Activated naive CD4-positive, alpha-beta T cell treated with anti-CD3 and anti-CD28 coated beads, Interleukin-2, amount 10 ng/mL, durations not matched to agents 7 days and 5 days (primary cell): ENCODE measurements around the gene PHF19.

Source experiments
- CTCF ChIA-PET: fragments of 350-600 bp; sonication (Branson Sonifier 250); formaldehyde crosslinking; loops from one replicate; lab custom pipeline; 2021; ENCODE audit warnings: antibody characterized with exemption; lab: Charles Lee
- DNase-seq: peaks from one replicate; pipeline ENCODE4 v3.0.0-alpha.2; 2020
- H3K27ac Mint-ChIP-seq: one replicate; pipeline ENCODE4 v1.8.0; 2021; ENCODE audit warnings: mild to moderate bottlenecking, moderate library complexity, mixed read lengths
- H3K27me3 Mint-ChIP-seq: one replicate; pipeline ENCODE4 v1.8.0; 2021; ENCODE audit warnings: mild to moderate bottlenecking, mixed read lengths
- H3K36me3 Mint-ChIP-seq: one replicate; pipeline ENCODE4 v1.8.0; 2021; ENCODE audit warnings: mixed read lengths
- H3K4me1 Mint-ChIP-seq: one replicate; pipeline ENCODE4 v1.8.0; 2021; ENCODE audit warnings: mixed read lengths
- H3K4me3 Mint-ChIP-seq: one replicate; pipeline ENCODE4 v1.8.0; 2021; ENCODE audit warnings: mild to moderate bottlenecking, moderate library complexity, mixed read lengths
- H3K9me3 Mint-ChIP-seq: one replicate; pipeline ENCODE4 v1.8.0; 2021; ENCODE audit warnings: mixed read lengths

PHF19 gene

GRCh38 chr9:120878188-120879130 lies 1.5 kb upstream of the PHF19 start:
- Mint-ChIP-seq H3K36me3 (peaks cover 46% of the 10 kb centered on the region), H3K4me3 (peak overlapping the region; percentile 82), H3K4me1 (peaks cover 80% of the 10 kb centered on the region), H3K27ac (peak overlapping the region; percentile 95), H3K27me3 (no peaks in the 10 kb centered on the region), H3K9me3 (no peaks in the 10 kb centered on the region)
- CTCF ChIA-PET, result interaction anchor here (0.7 to 4.5 kb wide), 8 partner anchors 12 to 123 kb away, joined by 3 to 31 read pairs (median 3); no protein-coding TSS in a partner anchor
- DNase-seq, result peak; percentile 66

GRCh38 chr9:120877276-120878034 lies 467 bp upstream of the PHF19 start:
- peaks cover 82% of the 10 kb centered on the region for H3K4me1 Mint-ChIP-seq
- CTCF ChIA-PET, result interaction anchor here (1.7 to 11.3 kb wide), 3 partner anchors 13 to 60 kb away, joined by 4 to 83 read pairs (median 31); no protein-coding TSS in a partner anchor
- no peaks in the 10 kb centered on the region for H3K27me3 Mint-ChIP-seq
- H3K9me3 Mint-ChIP-seq, result no peaks in the 10 kb centered on the region
- H3K4me3 Mint-ChIP-seq, result peak overlapping the region; percentile 82
- peaks cover 56% of the 10 kb centered on the region for H3K36me3 Mint-ChIP-seq
- DNase-seq, result peak; percentile 77
- peak overlapping the region; percentile 95 for H3K27ac Mint-ChIP-seq

- Mint-ChIP-seq H3K9me3 (no peaks in the 10 kb centered on the region), H3K36me3 (peaks cover 65% of the 10 kb centered on the region), H3K27me3 (no peaks in the 10 kb centered on the region), H3K4me1 (peaks cover 81% of the 10 kb centered on the region), H3K27ac (peak overlapping the region; percentile 95), H3K4me3 (peak overlapping the region; percentile 80)
- DNase-seq, result peak; percentile 94
- CTCF ChIA-PET, result interaction anchor here (1.5 to 11.3 kb wide), 3 partner anchors 20 to 61 kb away, joined by 4 to 83 read pairs (median 6); no protein-coding TSS in a partner anchor
Observed at GRCh38 chr9:120875954-120876841, 790 bp downstream of the PHF19 start.

GRCh38 chr9:120875643-120875953 lies 1.4 kb downstream of the PHF19 start:
- Mint-ChIP-seq H3K4me1 (peaks cover 81% of the 10 kb centered on the region), H3K27me3 (no peaks in the 10 kb centered on the region), H3K36me3 (peaks cover 66% of the 10 kb centered on the region), H3K27ac (peak overlapping the region; percentile 95), H3K4me3 (peak overlapping the region; percentile 80), H3K9me3 (no peaks in the 10 kb centered on the region)
- CTCF ChIA-PET, result interaction anchor here (1.5 to 11.3 kb wide), 3 partner anchors 21 to 62 kb away, joined by 3 to 83 read pairs (median 6); no protein-coding TSS in a partner anchor
- no peak for DNase-seq

DNA sequence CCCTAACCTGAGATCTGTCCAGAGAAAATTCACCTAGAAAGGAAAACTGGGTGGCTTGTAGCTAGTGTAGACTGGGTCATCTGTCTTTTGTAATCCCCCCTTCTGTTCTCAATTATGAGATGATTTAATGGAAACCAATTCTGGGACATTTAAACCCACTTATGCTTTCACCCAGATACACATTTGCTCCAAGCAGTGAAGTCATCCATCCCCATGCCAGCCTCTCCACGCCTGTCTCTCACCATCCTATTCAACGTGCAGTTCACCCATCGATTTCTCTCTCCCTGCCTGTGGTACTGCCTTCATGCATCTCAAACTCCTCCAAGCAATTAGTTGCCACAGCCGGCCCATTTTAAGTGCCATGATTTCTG lies 1.8 kb downstream of the PHF19 start:
- Mint-ChIP-seq H3K36me3 (peaks cover 66% of the 10 kb centered on the region), H3K4me1 (peaks cover 81% of the 10 kb centered on the region), H3K27ac (peak overlapping the region; percentile 95), H3K9me3 (no peaks in the 10 kb centered on the region), H3K4me3 (peak overlapping the region; percentile 80), H3K27me3 (no peaks in the 10 kb centered on the region)
- CTCF ChIA-PET, result interaction anchor here (1.5 to 11.3 kb wide), 3 partner anchors 22 to 62 kb away, joined by 3 to 83 read pairs (median 6); no protein-coding TSS in a partner anchor
- no peak for DNase-seq

- CTCF ChIA-PET, result interaction anchor here (1.5 to 11.3 kb wide), 4 partner anchors 23 to 63 kb away, joined by 3 to 83 read pairs (median 6); no protein-coding TSS in a partner anchor
- DNase-seq, result no peak
- Mint-ChIP-seq H3K36me3 (peaks cover 64% of the 10 kb centered on the region), H3K9me3 (no peaks in the 10 kb centered on the region), H3K4me1 (peaks cover 81% of the 10 kb centered on the region), H3K27ac (peak overlapping the region; percentile 95), H3K4me3 (peak overlapping the region; percentile 80), H3K27me3 (no peaks in the 10 kb centered on the region)
Observed at GRCh38 chr9:120874226-120875194, 2.5 kb downstream of the PHF19 start.

DNA sequence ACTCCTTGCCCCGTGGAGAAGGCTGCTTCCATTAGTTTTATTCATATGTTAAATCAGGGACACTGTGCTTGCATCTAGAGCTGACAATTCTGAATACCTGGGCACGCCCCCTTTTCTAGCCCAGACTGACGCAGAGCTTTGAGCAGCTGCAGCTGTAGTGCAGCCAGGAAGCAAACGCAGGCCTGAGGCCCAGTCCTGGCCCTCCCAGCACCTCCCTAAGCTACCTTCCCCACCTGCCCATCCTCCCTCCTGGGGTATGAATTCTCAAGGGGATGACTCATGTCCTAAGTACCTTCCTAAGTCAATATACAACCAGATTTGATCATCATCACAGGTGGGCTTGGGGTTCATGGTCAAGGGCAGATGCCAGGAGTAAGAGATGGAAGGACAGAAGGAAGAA lies 3.5 kb downstream of the PHF19 start:
- H3K36me3 Mint-ChIP-seq, result peaks cover 67% of the 10 kb centered on the region
- no peaks in the 10 kb centered on the region for H3K27me3 Mint-ChIP-seq
- H3K4me1 Mint-ChIP-seq, result peaks cover 77% of the 10 kb centered on the region
- CTCF ChIA-PET, result interaction anchor here (0.9 to 11.3 kb wide), 10 partner anchors 19 to 117 kb away, joined by 3 to 83 read pairs (median 5); no protein-coding TSS in a partner anchor
- no peaks in the 10 kb centered on the region for H3K9me3 Mint-ChIP-seq
- no peak for DNase-seq
- peak overlapping the region; percentile 95 for H3K27ac Mint-ChIP-seq
- H3K4me3 Mint-ChIP-seq, result peak overlapping the region; percentile 80

- Mint-ChIP-seq H3K27me3 (no peaks in the 10 kb centered on the region), H3K9me3 (no peaks in the 10 kb centered on the region), H3K4me1 (peaks cover 77% of the 10 kb centered on the region), H3K27ac (peak overlapping the region; percentile 95), H3K36me3 (peaks cover 70% of the 10 kb centered on the region), H3K4me3 (no peak overlapping the region)
- CTCF ChIA-PET, result interaction anchor here (0.9 to 11.3 kb wide), 10 partner anchors 19 to 116 kb away, joined by 3 to 83 read pairs (median 5); no protein-coding TSS in a partner anchor
- DNase-seq, result no peak
Observed at GRCh38 chr9:120872791-120873502, 4.0 kb downstream of the PHF19 start.

DNA sequence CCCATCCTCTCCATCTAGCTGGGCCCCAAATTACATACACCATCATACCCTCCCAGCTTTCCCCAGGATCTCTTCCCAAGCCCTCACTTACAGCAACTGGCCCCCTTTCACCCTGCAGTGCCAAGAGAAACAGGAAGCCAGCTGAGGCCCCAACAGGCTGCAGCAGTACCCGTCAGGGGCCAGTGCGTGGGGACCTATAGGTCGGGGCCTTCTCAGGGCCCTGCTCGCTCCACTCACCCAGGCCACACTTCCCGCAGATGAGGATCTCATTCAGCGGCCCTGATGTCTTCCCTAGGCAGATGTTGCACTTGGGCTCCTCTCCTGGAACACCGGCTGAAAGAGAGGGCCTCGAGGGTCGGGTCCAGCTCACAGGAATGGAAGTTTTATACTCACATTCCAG lies 6.8 kb downstream of the PHF19 start:
- peak overlapping the region; percentile 95 for H3K27ac Mint-ChIP-seq
- peaks cover 79% of the 10 kb centered on the region for H3K4me1 Mint-ChIP-seq
- H3K9me3 Mint-ChIP-seq, result no peaks in the 10 kb centered on the region
- H3K27me3 Mint-ChIP-seq, result no peaks in the 10 kb centered on the region
- no peak overlapping the region for H3K4me3 Mint-ChIP-seq
- CTCF ChIA-PET, result interaction anchor here (0.7 to 11.3 kb wide), 13 partner anchors 14 to 190 kb away, joined by 3 to 83 read pairs (median 4); no protein-coding TSS in a partner anchor
- no peak for DNase-seq
- peaks cover 73% of the 10 kb centered on the region for H3K36me3 Mint-ChIP-seq

DNA sequence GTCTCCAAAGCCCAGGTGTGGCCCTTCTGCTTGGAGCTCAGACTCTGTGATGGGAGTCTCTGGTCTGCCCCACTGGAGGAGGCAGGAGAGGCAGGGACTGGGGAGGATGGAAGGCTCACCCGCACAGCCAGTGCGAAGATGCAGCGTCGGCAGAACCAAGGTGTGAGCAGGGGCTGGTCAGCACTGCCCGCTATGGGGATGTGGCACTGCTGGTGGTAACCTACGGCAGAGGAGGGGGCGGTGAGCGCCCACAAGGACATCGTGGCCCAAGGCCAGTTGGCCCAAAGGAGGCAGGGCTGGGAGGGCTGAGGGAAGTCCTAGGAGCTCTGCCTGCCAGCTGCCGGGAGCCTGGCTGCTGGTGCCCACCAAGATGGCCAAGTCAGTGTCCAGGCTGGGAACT lies 7.3 kb downstream of the PHF19 start:
- CTCF ChIA-PET, result interaction anchor here (0.7 to 11.3 kb wide), 24 partner anchors 9 to 190 kb away, joined by 3 to 83 read pairs (median 4); no protein-coding TSS in a partner anchor
- H3K9me3 Mint-ChIP-seq, result no peaks in the 10 kb centered on the region
- DNase-seq, result no peak
- H3K27ac Mint-ChIP-seq, result peak overlapping the region; percentile 95
- H3K4me1 Mint-ChIP-seq, result peaks cover 74% of the 10 kb centered on the region
- no peaks in the 10 kb centered on the region for H3K27me3 Mint-ChIP-seq
- no peak overlapping the region for H3K4me3 Mint-ChIP-seq
- peaks cover 71% of the 10 kb centered on the region for H3K36me3 Mint-ChIP-seq

DNA sequence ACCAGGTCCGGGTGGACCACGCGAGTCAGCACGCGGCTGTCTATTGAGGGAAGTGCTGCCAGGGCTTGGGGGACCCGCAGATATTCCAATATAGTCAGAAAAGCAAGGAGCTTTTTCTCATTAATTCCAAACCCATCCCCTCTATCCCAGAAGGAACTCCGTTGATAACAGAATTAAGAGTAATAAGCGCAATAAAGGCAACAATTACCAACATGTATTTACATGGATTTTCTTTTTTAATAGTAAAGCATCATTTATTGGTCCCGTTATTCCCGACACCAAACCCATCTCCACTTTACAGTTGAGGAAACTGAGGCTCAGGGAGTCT lies 7.7 kb downstream of the PHF19 start:
- DNase-seq, result no peak
- H3K27me3 Mint-ChIP-seq, result no peaks in the 10 kb centered on the region
- peaks cover 68% of the 10 kb centered on the region for H3K36me3 Mint-ChIP-seq
- CTCF ChIA-PET, result interaction anchor here (0.6 to 11.3 kb wide), 21 partner anchors 9 to 191 kb away, joined by 3 to 83 read pairs (median 5); no protein-coding TSS in a partner anchor
- H3K9me3 Mint-ChIP-seq, result no peaks in the 10 kb centered on the region
- H3K4me3 Mint-ChIP-seq, result peak overlapping the region; percentile 80
- peaks cover 70% of the 10 kb centered on the region for H3K4me1 Mint-ChIP-seq
- peak overlapping the region; percentile 95 for H3K27ac Mint-ChIP-seq
